Neural progenitor cell (in vitro differentiated cells): Measurements from ENCODE around the gene MARS1.

Source experiments
- CTCF ChIP-seq: fragments of 200-600 bp; sonication (generic); IDR thresholded peaks from 2 replicates; pipeline ENCODE4 v1.5.1; 2017; ENCODE audit warnings: antibody characterized with exemption, mild to moderate bottlenecking
- EZH2phosphoT487 ChIP-seq: fragments of 200-600 bp; sonication (generic); IDR thresholded peaks from 2 replicates; pipeline ENCODE4 v1.6.1; 2017; ENCODE audit warnings: antibody characterized with exemption

GRCh38 chr12:57552306-57552651 lies 64.4 kb downstream of the MARS1 start:
- TF ChIP-seq CTCF = no peak
- no peak for TF ChIP-seq EZH2phosphoT487
